AG10803 (cell line): ENCODE measurements around the gene CSNK1E.

Experiments
- DNase-seq: peaks from one replicate; pipeline ENCODE4 v3.0.0; 2010; ENCODE audit warnings: low read depth
- H3K4me3 ChIP-seq: 2 replicates; pipeline ENCODE4 v1.5.1; 2011; ENCODE audit warnings: mild to moderate bottlenecking, low read length, control low read depth
- TF ChIP-seq, protein P1 (sequence below): conservative IDR thresholded peaks from 2 replicates; pipeline ENCODE4 v1.5.1; 2011; ENCODE audit warnings: mild to moderate bottlenecking, low read length, control low read depth, inconsistent platforms

The CSNK1E gene

DNA sequence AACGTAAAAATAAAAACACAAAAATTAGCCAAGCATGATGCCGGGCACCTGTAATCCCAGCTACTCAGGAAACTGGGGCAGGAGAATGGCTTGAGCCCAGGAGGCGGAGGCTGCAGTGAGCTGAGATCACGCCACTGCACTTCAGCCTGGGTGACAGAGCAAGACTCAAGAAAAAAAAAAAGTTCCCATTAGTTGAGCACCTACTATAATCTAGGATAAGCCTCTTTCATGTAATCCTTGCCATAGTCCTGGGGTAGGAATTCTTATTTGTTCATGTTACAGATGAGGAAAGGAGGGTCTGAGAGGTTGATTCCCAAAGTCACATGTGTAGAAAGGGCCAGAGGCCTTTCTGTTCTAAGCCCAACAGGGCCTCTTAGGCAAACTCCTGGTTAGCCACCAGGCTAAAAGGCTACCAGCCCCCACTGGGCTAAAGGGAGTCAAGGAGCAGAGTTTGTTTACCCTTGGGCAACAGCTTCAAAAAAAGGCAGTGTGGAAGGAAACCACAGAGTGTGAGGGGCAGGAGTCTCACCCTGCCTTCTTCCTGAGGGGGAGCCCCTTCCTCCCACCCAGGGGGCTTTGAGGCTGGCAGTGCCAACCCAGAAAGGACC, 21.6 kb upstream of the CSNK1E start:
- DNase-seq: no peak
- TF ChIP-seq, protein P1, sequence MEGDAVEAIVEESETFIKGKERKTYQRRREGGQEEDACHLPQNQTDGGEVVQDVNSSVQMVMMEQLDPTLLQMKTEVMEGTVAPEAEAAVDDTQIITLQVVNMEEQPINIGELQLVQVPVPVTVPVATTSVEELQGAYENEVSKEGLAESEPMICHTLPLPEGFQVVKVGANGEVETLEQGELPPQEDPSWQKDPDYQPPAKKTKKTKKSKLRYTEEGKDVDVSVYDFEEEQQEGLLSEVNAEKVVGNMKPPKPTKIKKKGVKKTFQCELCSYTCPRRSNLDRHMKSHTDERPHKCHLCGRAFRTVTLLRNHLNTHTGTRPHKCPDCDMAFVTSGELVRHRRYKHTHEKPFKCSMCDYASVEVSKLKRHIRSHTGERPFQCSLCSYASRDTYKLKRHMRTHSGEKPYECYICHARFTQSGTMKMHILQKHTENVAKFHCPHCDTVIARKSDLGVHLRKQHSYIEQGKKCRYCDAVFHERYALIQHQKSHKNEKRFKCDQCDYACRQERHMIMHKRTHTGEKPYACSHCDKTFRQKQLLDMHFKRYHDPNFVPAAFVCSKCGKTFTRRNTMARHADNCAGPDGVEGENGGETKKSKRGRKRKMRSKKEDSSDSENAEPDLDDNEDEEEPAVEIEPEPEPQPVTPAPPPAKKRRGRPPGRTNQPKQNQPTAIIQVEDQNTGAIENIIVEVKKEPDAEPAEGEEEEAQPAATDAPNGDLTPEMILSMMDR: no peak
- no peak overlapping the region for H3K4me3 ChIP-seq

DNA sequence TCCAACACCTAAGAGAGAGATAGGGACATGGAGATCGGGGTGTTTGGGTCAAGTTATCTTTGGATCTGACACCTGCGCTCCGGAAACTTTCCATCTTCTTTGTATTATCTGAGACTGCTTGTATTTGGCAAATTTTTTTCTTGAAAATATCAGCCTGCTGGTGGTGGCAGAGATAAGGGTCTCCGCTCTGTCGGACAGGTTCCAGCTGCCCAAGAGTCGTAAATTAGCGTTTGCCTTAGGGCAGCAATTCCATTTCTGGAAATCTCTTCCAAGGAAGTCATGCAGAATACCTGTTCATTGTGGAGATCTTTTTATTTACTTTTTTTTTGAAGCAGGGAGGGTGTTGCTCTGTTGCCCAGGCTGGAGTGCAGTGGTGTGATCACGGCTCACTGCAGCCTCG, 19.5 kb upstream of the CSNK1E start:
- peak overlapping the region; percentile 60; the same call in 1 of the 2 replicates for H3K4me3 ChIP-seq
- DNase-seq: no peak

DNA sequence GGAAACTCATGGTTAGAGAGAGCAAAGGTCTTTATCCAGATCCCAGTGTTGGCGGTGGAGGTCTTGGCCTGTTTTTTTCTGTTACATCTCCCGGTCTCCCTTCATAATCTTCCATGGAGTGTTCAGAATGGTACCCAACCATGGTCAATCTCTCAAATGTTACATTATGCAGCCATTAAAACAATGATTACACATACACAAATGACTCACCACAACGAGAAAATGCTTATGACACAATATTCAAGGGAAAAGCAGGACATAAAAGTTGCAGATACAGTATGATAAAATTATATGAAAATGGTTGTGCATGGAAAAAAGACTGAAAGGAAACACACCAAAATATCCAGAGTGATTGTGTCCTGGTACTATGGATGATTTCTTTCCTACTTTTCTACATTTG, 17.8 kb upstream of the CSNK1E start:
- H3K4me3 ChIP-seq: no peak overlapping the region
- peak; percentile 37 for DNase-seq
- TF ChIP-seq, protein P1: no peak

More for the DNA sequence above, 19.5 kb upstream of the CSNK1E start:
- TF ChIP-seq, protein P1: no peak

DNA sequence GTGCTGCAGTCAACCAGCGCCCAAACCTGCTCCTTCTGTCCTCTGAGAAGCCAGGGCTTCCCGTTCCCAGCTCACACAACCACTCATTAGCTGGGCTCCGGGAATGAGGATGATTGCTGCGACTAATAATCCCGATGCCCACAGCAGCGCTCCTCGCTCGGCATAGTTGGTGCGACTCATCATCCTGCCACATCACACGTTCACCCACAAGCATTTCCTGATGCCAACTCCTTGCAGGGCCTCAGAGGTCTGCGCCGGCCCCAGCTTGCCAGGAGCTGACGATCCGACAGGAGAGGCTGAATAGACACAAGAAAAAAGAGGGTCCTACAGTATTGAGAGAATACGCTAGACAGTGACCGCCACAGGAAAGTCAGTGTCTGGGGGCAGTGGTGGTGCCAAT, 10.6 kb upstream of the CSNK1E start:
- peak; percentile 78 for DNase-seq
- no peak overlapping the region for H3K4me3 ChIP-seq
- TF ChIP-seq, protein P1: no peak

DNA sequence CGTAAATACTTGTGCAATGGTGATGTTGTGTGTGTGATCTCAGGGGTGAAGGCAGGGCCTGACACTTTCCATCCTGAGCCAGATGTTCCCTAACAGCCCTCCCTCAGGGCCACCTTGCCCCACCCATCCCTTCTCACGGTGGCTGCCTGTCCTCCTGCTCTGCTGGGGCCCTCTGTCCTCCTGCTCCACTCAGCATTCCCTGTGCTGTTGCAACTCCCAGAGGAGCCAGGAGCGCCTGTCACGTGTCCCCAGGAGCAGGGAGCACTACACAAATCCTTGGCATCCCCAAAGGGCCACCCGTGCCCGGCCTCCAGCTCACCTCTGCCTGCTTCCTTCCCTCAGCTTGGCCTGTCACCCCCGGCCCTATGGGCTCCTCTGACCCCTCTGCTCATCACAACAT, 10.2 kb upstream of the CSNK1E start:
- H3K4me3 ChIP-seq: no peak overlapping the region
- TF ChIP-seq, protein P1: no peak
- no peak for DNase-seq

DNA sequence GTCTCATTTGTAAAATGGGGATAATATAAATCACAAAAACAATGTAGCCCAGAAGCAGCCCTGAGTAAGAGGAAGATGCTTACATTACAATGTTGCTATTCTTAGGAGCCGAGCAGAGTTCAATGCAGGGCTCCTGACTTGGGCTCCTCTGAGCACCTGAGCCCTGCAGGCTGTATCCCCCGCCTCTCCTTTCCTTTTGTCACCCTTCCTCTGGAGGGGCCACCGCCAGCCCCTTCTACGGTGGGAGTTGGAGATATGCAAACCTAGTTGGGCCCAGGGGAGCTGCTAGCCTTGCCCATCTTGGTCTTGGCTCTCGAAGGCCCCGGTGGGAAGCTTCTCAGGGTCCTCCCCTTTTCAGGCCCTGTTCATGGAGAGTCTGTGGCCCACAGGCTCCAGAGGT, 8.4 kb upstream of the CSNK1E start:
- TF ChIP-seq, protein P1: no peak
- no peak for DNase-seq
- H3K4me3 ChIP-seq: no peak overlapping the region

DNA sequence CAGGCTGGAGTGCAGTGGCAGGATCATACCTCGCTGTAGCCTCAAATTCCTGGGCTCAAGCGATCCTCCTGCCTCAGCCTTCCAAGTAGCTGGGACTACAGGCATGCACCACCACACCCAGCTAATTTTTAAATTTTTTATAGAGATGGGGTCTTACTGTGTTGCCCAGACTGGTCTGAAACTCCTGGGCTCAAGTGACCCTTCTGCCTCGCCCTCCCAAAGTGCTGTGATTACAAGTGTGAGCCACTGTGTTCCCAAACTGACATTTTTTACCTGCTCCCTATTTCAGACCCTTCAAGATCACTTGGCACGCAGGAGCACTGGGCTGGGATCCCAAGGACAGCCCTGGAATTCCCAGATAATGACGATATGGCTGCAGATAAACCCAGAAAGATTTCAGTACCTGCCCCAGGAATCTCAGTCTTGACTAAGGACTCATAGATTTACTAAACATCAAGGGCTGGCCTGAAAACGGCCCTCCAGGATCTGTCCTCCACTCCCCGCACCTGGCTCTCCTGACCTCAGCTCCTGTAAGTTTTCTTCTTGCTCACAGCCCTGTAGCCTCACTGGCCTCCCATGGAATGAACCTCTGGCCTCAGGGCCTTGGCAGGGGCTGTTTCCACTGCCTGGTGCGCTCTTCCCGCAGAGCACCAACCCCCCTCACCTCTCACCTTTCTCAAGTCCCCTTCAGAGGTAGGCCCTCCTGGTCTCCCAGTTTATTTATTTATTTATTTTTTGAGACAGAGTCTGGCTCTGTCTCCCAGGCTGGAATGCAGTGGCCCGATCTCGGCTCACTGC, 3.6 kb upstream of the CSNK1E start:
- H3K4me3 ChIP-seq: no peak overlapping the region
- TF ChIP-seq, protein P1: no peak
- no peak for DNase-seq
